Measurements from ENCODE around the gene P2RY2. TPM values are rescaled to one million over a fixed set of nuclear protein-coding genes. Genes with fewer than 3 reads are reported as not detected.
A peak's percentile ranks its signal among the peaks of the same experiment; 100 is the strongest.

The P2RY2 gene
- total and polyA plus RNA-seq, 7 donors: 0.16 to 6.2 (median 3.6) TPM; not detected in 3

- no peak for TF ChIP-seq POLR2A (IDR thresholded peaks at IDR 0.05)
- TF ChIP-seq EP300 (IDR thresholded peaks at IDR 0.05): no peak
- no peak for TF ChIP-seq CTCF (IDR thresholded peaks at IDR 0.05)
- TF ChIP-seq POLR2AphosphoS5 (IDR thresholded peaks at IDR 0.05): no peak
- WGBS, 2 donors: 88 to 90% methylated on average over 8 of the region's 8 CpGs
- Histone ChIP-seq H3K36me3 (no peaks in the 10 kb centered on the region), H3K27ac (no peak overlapping the region), H3K4me1 (peaks cover 0 to 7% (median 6%) of the 10 kb centered on the region in 4 donors), H3K9me3 (no peaks in the 10 kb centered on the region), H3K27me3 (peaks cover 11 to 27% (median 22%) of the 10 kb centered on the region in 3 donors), H3K4me3 (no peak overlapping the region)
- intact Hi-C loops (cut with DNase I): no loop called here
- peak; percentile 45 for DNase-seq
Measured at GRCh38 chr11:73267906-73268540, 49.9 kb downstream of the P2RY2 start.

- no peaks in the 10 kb centered on the region for H3K9me3 ChIP-seq
- peaks cover 11 to 24% (median 17%) of the 10 kb centered on the region in 3 donors for H3K27me3 ChIP-seq
- H3K4me1 ChIP-seq: peaks cover 0 to 7% (median 6%) of the 10 kb centered on the region in 4 donors
- no peak overlapping the region for H3K4me3 ChIP-seq
- DNase-seq: peak; percentile 54
- TF ChIP-seq CTCF (IDR thresholded peaks at IDR 0.05) (no peak), EP300 (IDR thresholded peaks at IDR 0.05) (no peak), POLR2A (IDR thresholded peaks at IDR 0.05) (no peak), POLR2AphosphoS5 (IDR thresholded peaks at IDR 0.05) (no peak)
- no peaks in the 10 kb centered on the region for H3K36me3 ChIP-seq
- no peak overlapping the region for H3K27ac ChIP-seq
- intact Hi-C loops (cut with DNase I): no loop called here
- WGBS, 2 donors: 90 to 92% methylated on average over 8 of the region's 8 CpGs
Measured at GRCh38 chr11:73268671-73269271, 50.7 kb downstream of the P2RY2 start.

GRCh38 chr11:73269459-73270015 lies 51.5 kb downstream of the P2RY2 start:
- Histone ChIP-seq H3K27ac (no peak overlapping the region), H3K27me3 (peaks cover 5 to 16% (median 9%) of the 10 kb centered on the region in 3 donors), H3K36me3 (no peaks in the 10 kb centered on the region), H3K9me3 (no peaks in the 10 kb centered on the region), H3K4me1 (peaks cover 0 to 2% (median 1%) of the 10 kb centered on the region in 4 donors), H3K4me3 (no peak overlapping the region)
- intact Hi-C loops (cut with DNase I): no loop called here
- peak; percentile 41 for DNase-seq
- TF ChIP-seq CTCF (IDR thresholded peaks at IDR 0.05) (no peak), EP300 (IDR thresholded peaks at IDR 0.05) (no peak), POLR2AphosphoS5 (IDR thresholded peaks at IDR 0.05) (no peak), POLR2A (IDR thresholded peaks at IDR 0.05) (no peak)
- WGBS, 2 donors: 62 to 82% methylated on average over 7 of the region's 7 CpGs

GRCh38 chr11:73270016-73270854 lies 52.2 kb downstream of the P2RY2 start:
- no peaks in the 10 kb centered on the region for H3K36me3 ChIP-seq
- H3K4me3 ChIP-seq: no peak overlapping the region
- H3K27me3 ChIP-seq: peaks cover 0 to 9% (median 2%) of the 10 kb centered on the region in 3 donors
- intact Hi-C loops (cut with DNase I): no loop called here
- no peak overlapping the region for H3K27ac ChIP-seq
- no peaks in the 10 kb centered on the region for H3K4me1 ChIP-seq
- WGBS, 2 donors: 87 to 90% methylated on average over 7 of the region's 7 CpGs
- TF ChIP-seq POLR2AphosphoS5 (IDR thresholded peaks at IDR 0.05) (no peak), EP300 (IDR thresholded peaks at IDR 0.05) (no peak), POLR2A (IDR thresholded peaks at IDR 0.05) (no peak), CTCF (IDR thresholded peaks at IDR 0.05) (no peak)
- DNase-seq: peak; percentile 53
- no peaks in the 10 kb centered on the region for H3K9me3 ChIP-seq

All from sigmoid colon (tissue), 7 donors.